ENCODE results near the gene IGSF3.
"Not testable (repeated sequence)": the region's sequence is repeated elsewhere in the genome, so short reads cannot be mapped to it uniquely, and the experiment has no call there.

The IGSF3 gene

GRCh38 chr1:116593977-116594376 is 73.6 kb downstream of the IGSF3 start:
- not testable (repeated sequence) for DNase-seq

GRCh38 chr1:116593401-116593800 is 74.1 kb downstream of the IGSF3 start:
- not testable (repeated sequence) for DNase-seq

GRCh38 chr1:116591951-116592605 is 75.5 kb downstream of the IGSF3 start:
- DNase-seq, result not testable (repeated sequence)

- not testable (repeated sequence) for DNase-seq
Observed at GRCh38 chr1:116591006-116591950, 76.3 kb downstream of the IGSF3 start.

GRCh38 chr1:116590359-116591005 is 77.1 kb downstream of the IGSF3 start:
- not testable (repeated sequence) for DNase-seq

GRCh38 chr1:116589101-116589735 is 78.3 kb downstream of the IGSF3 start:
- DNase-seq, result peak; percentile 7

GRCh38 chr1:116587501-116588227 is 79.9 kb downstream of the IGSF3 start:
- no peak for DNase-seq

GRCh38 chr1:116586741-116587143 is 80.8 kb downstream of the IGSF3 start:
- no peak for DNase-seq

- DNase-seq, result no peak
Observed at GRCh38 chr1:116585886-116586285, 81.6 kb downstream of the IGSF3 start.

GRCh38 chr1:116581323-116581885 is 86.1 kb downstream of the IGSF3 start:
- no peak for DNase-seq

- DNase-seq, result no peak
Observed at GRCh38 chr1:116580446-116581322, 86.8 kb downstream of the IGSF3 start.

GRCh38 chr1:116579259-116579875 is 88.2 kb downstream of the IGSF3 start:
- DNase-seq, result no peak

- no peak for DNase-seq
Observed at GRCh38 chr1:116578581-116578980, 89.0 kb downstream of the IGSF3 start.

- no peak for DNase-seq
Observed at GRCh38 chr1:116577759-116578314, 89.7 kb downstream of the IGSF3 start.

GRCh38 chr1:116574581-116575291 is 92.8 kb downstream of the IGSF3 start:
- peak; percentile 11 for DNase-seq

GRCh38 chr1:116573431-116574095 is 94.0 kb downstream of the IGSF3 start:
- peak; percentile 45 for DNase-seq

- peak; percentile 15 for DNase-seq
Observed at GRCh38 chr1:116572771-116573430, 94.6 kb downstream of the IGSF3 start.

GRCh38 chr1:116572099-116572498 is 95.4 kb downstream of the IGSF3 start:
- DNase-seq, result no peak

Measured in NCI-H226 (cell line).